Esophagus squamous epithelium (tissue), 4 donors: ENCODE data around the gene KCNH1.

Source experiments
- POLR2A ChIP-seq, 4 donors: fragments of 450-650 bp; IDR thresholded peaks; one replicate each; pipeline ENCODE4 v1.6.1; 2017; ENCODE audit warnings: antibody characterized with exemption in 4 of 4, mild to moderate bottlenecking in 4 of 4, moderate library complexity in 3 of 4
- TF ChIP-seq, protein P1 (sequence below), 6 experiments: fragments of 450-650 bp in 4 of 6; fragments of 200-600 bp in 2 of 6; sonication (generic) in 2 of 6; IDR thresholded peaks; one replicate each; pipeline ENCODE4 v1.5.1; 2016 to 2019; ENCODE audit warnings: antibody characterized with exemption in 6 of 6, mild to moderate bottlenecking in 4 of 6, moderate library complexity in 4 of 6

DNA sequence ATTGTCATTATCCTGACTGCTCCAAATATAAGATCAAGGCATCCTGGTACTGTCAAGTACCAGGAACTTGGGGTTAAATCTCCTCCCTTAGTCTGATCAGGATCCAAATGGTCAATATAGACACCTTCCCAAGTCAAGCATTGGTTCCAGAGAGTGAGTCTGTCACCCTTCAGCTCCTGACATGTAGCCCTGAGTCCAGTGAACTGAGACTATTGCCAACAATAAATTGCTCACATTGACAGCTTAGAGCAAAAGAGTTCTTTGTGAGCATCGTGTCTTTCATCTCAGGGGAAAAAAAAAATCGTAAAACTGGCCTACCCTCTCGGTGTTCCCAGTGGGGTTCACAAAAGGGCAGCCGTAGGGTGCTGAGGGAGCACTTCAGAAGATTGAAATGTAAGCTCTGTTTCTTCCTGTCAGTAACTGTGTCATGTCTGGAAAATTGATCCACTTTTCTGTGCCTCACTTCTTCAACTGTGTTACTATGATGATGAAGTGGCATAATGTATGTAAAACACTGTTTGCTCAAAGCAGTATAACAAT lies 228.5 kb downstream of the KCNH1 start:
- TF ChIP-seq, protein P1, sequence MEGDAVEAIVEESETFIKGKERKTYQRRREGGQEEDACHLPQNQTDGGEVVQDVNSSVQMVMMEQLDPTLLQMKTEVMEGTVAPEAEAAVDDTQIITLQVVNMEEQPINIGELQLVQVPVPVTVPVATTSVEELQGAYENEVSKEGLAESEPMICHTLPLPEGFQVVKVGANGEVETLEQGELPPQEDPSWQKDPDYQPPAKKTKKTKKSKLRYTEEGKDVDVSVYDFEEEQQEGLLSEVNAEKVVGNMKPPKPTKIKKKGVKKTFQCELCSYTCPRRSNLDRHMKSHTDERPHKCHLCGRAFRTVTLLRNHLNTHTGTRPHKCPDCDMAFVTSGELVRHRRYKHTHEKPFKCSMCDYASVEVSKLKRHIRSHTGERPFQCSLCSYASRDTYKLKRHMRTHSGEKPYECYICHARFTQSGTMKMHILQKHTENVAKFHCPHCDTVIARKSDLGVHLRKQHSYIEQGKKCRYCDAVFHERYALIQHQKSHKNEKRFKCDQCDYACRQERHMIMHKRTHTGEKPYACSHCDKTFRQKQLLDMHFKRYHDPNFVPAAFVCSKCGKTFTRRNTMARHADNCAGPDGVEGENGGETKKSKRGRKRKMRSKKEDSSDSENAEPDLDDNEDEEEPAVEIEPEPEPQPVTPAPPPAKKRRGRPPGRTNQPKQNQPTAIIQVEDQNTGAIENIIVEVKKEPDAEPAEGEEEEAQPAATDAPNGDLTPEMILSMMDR (IDR thresholded peaks at IDR 0.05), result no peak
- no peak for TF ChIP-seq POLR2A (IDR thresholded peaks at IDR 0.05)
